CD4-positive, alpha-beta T cell treated with Interleukin-1 beta for 1 hour (primary cell): ENCODE data around the gene STXBP1.
"Not testable (repeated sequence)": the region's sequence is repeated elsewhere in the genome, so short reads cannot be mapped to it uniquely, and the experiment has no call there.

Experiments
- DNase-seq, 2 donors: peaks; one replicate each; pipeline ENCODE4 v3.0.0-alpha.2; 2020 to 2022

The STXBP1 gene

GRCh38 chr9:127611899-127612790 is at the start of gene STXBP1:
STXBP1 (plus strand) TSS chr9:127612277; CDS start chr9:127612404, 127 bp downstream.
- DNase-seq, result peak; percentile 89 to 90

- DNase-seq, result no peak
Observed at GRCh38 chr9:127562279-127562796, 49.7 kb upstream of the STXBP1 start.

GRCh38 chr9:127562841-127563401 is 49.2 kb upstream of the STXBP1 start:
- DNase-seq, result no peak

- no peak for DNase-seq
Observed at GRCh38 chr9:127563579-127563978, 48.5 kb upstream of the STXBP1 start.

GRCh38 chr9:127565231-127565630 is 46.8 kb upstream of the STXBP1 start:
- no peak for DNase-seq

- DNase-seq, result no peak
Observed at GRCh38 chr9:127566351-127567001, 45.6 kb upstream of the STXBP1 start.

- DNase-seq, result no peak
Observed at GRCh38 chr9:127567035-127567729, 44.9 kb upstream of the STXBP1 start.

GRCh38 chr9:127567730-127568617 is 44.1 kb upstream of the STXBP1 start:
- DNase-seq, result no peak

- DNase-seq, result no peak
Observed at GRCh38 chr9:127568618-127568970, 43.5 kb upstream of the STXBP1 start.

GRCh38 chr9:127568971-127569885 is 42.8 kb upstream of the STXBP1 start:
- peak; percentile 82 to 83 for DNase-seq

GRCh38 chr9:127569886-127570401 is 42.1 kb upstream of the STXBP1 start:
- DNase-seq, result peak; percentile 15 to 48

GRCh38 chr9:127570533-127571111 is 41.5 kb upstream of the STXBP1 start:
- DNase-seq, result no peak

- no peak for DNase-seq
Observed at GRCh38 chr9:127571971-127572370, 40.1 kb upstream of the STXBP1 start.

GRCh38 chr9:127572961-127573721 is 38.9 kb upstream of the STXBP1 start:
- DNase-seq, result no peak

- no peak for DNase-seq
Observed at GRCh38 chr9:127574072-127574993, 37.7 kb upstream of the STXBP1 start.

GRCh38 chr9:127575875-127576778 is 36.0 kb upstream of the STXBP1 start:
- DNase-seq, result no peak

- DNase-seq, result not testable (repeated sequence)
Observed at GRCh38 chr9:127577194-127577593, 34.9 kb upstream of the STXBP1 start.
